A673 (cell line): ENCODE results near the gene USP12. TPM values are rescaled to one million over a fixed set of nuclear protein-coding genes. Genes with fewer than 3 reads are reported as not detected.

ENCODE experiments used
- BruUV-seq: library from RNA; stranded (reverse); fragments of 400-500 nt; replicated peaks from 2 replicates; lab custom pipeline; 2021; lab: Mats Ljungman, UMichigan
- CTCF ChIA-PET: fragments of 300-600 bp; sonication (Branson Sonifier 250); formaldehyde crosslinking; loops from one replicate; lab custom pipeline; 2022; ENCODE audit warnings: antibody characterized with exemption; lab: Charles Lee
- POLR2A ChIA-PET: fragments of 300-600 bp; sonication (Branson Sonifier 250); formaldehyde crosslinking; loops from one replicate; lab custom pipeline; 2022; ENCODE audit warnings: antibody characterized with exemption; ENCODE audit not compliant: low non-redundant PET; lab: Charles Lee
- DNase-seq: peaks from one replicate; pipeline ENCODE4 v3.0.0-alpha.2; 2015; ENCODE audit warnings: low spot score
- H3K27ac ChIP-seq: fragments of 200-600 bp; sonication (generic); 2 replicates; pipeline ENCODE4 v1.5.1; 2016; ENCODE audit warnings: mixed run types, low read depth, mild to moderate bottlenecking, mixed read lengths, antibody characterized with exemption, low read length; ENCODE audit not compliant: poor library complexity, severe bottlenecking
- H3K27me3 ChIP-seq: fragments of 200-600 bp; sonication (generic); replicated peaks from 2 replicates; pipeline ENCODE4 v1.6.1; 2017; ENCODE audit warnings: mixed run types, low read depth, mild to moderate bottlenecking, mixed read lengths, antibody characterized with exemption, low read length; ENCODE audit not compliant: insufficient read depth, poor library complexity
- H3K36me3 ChIP-seq: fragments of 200-600 bp; sonication (generic); 2 replicates; pipeline ENCODE4 v1.6.1; 2016; ENCODE audit warnings: mixed run types, mild to moderate bottlenecking, mixed read lengths, antibody characterized with exemption, low read length; ENCODE audit not compliant: insufficient read depth, poor library complexity, severe bottlenecking
- H3K4me1 ChIP-seq: fragments of 200-600 bp; sonication (generic); 2 replicates; pipeline ENCODE4 v1.6.1; 2017; ENCODE audit warnings: mixed run types, mild to moderate bottlenecking, mixed read lengths, antibody characterized with exemption, low read length; ENCODE audit not compliant: insufficient read depth, poor library complexity, severe bottlenecking
- H3K4me3 ChIP-seq: fragments of 200-600 bp; sonication (generic); 2 replicates; pipeline ENCODE4 v1.5.1; 2016; ENCODE audit warnings: low read depth, mixed run types, mild to moderate bottlenecking, mixed read lengths, low read length; ENCODE audit not compliant: poor library complexity, severe bottlenecking
- H3K9me3 ChIP-seq: fragments of 200-600 bp; sonication (generic); 2 replicates; pipeline ENCODE4 v1.6.1; 2016; ENCODE audit warnings: mixed run types, low read depth, mild to moderate bottlenecking, mixed read lengths, antibody characterized with exemption, low read length; ENCODE audit not compliant: poor library complexity, severe bottlenecking
- CTCF ChIP-seq: fragments of 300-800, 200-600 bp; sonication (generic); conservative IDR thresholded peaks from 2 replicates; pipeline ENCODE4 v1.5.1; 2017; ENCODE audit warnings: low read depth, mild to moderate bottlenecking, antibody characterized with exemption, low read length, moderate library complexity, mixed read lengths
- EZH2 ChIP-seq: fragments of 200-600 bp; sonication (generic); IDR thresholded peaks from 2 replicates; pipeline ENCODE4 v1.6.1; 2017; ENCODE audit warnings: borderline replicate concordance, low read depth, mild to moderate bottlenecking, mixed read lengths, antibody characterized with exemption, low read length; ENCODE audit not compliant: poor library complexity, severe bottlenecking
- intact Hi-C: fragments of 100-400 bp; cut with micrococcal nuclease; formaldehyde crosslinking; loops from one replicate; pipeline ENCODE4 v1.10.0; 2022; ENCODE audit not compliant: unreplicated experiment
- total RNA-seq: library from RNA; stranded (reverse); gene quantifications from 2 replicates; pipeline ENCODE4 v1.2.3, GENCODE V29; 2021

USP12 gene
- total RNA-seq, 1 experiment from 2014 or later, result 16.6 TPM

- Histone ChIP-seq H3K9me3 (peaks cover 11% of the 10 kb centered on the region), H3K4me1 (peaks cover 3% of the 10 kb centered on the region), H3K36me3 (no peaks in the 10 kb centered on the region), H3K27me3 (no peaks in the 10 kb centered on the region), H3K27ac (no peak overlapping the region), H3K4me3 (no peak overlapping the region)
- ChIA-PET CTCF (no interaction called here), POLR2A (no interaction called here)
- no TSS peak for BruUV-seq
- DNase-seq, result no peak
- TF ChIP-seq CTCF, result no peak
- no peak for TF ChIP-seq EZH2
- intact Hi-C loops, result no loop called here
Observed at GRCh38 chr13:27137759-27138158, 33.9 kb downstream of the USP12 start.

- ChIA-PET POLR2A (no interaction called here), CTCF (no interaction called here)
- no peak overlapping the region for H3K4me3 ChIP-seq
- BruUV-seq, result no TSS peak
- TF ChIP-seq EZH2, result no peak
- TF ChIP-seq CTCF, result no peak
- no peak for DNase-seq
- H3K36me3 ChIP-seq, result no peaks in the 10 kb centered on the region
- no peaks in the 10 kb centered on the region for H3K9me3 ChIP-seq
- H3K27ac ChIP-seq, result no peak overlapping the region
- H3K27me3 ChIP-seq, result no peaks in the 10 kb centered on the region
- intact Hi-C loops, result no loop called here
- peaks cover 10% of the 10 kb centered on the region for H3K4me1 ChIP-seq
Observed at GRCh38 chr13:27135023-27135422, 36.6 kb downstream of the USP12 start.

GRCh38 chr13:27133889-27134288 lies 37.7 kb downstream of the USP12 start:
- H3K27me3 ChIP-seq, result no peaks in the 10 kb centered on the region
- no peaks in the 10 kb centered on the region for H3K36me3 ChIP-seq
- no peaks in the 10 kb centered on the region for H3K9me3 ChIP-seq
- H3K4me1 ChIP-seq, result peaks cover 10% of the 10 kb centered on the region
- ChIA-PET CTCF (no interaction called here), POLR2A (no interaction called here)
- no peak overlapping the region for H3K27ac ChIP-seq
- no peak for DNase-seq
- BruUV-seq, result no TSS peak
- TF ChIP-seq CTCF, result no peak
- intact Hi-C loops, result no loop called here
- H3K4me3 ChIP-seq, result no peak overlapping the region
